Measurements from ENCODE around the gene ZNF207.
"Not testable (repeated sequence)": the region's sequence is repeated elsewhere in the genome, so short reads cannot be mapped to it uniquely, and the experiment has no call there.

ZNF207 gene

DNA sequence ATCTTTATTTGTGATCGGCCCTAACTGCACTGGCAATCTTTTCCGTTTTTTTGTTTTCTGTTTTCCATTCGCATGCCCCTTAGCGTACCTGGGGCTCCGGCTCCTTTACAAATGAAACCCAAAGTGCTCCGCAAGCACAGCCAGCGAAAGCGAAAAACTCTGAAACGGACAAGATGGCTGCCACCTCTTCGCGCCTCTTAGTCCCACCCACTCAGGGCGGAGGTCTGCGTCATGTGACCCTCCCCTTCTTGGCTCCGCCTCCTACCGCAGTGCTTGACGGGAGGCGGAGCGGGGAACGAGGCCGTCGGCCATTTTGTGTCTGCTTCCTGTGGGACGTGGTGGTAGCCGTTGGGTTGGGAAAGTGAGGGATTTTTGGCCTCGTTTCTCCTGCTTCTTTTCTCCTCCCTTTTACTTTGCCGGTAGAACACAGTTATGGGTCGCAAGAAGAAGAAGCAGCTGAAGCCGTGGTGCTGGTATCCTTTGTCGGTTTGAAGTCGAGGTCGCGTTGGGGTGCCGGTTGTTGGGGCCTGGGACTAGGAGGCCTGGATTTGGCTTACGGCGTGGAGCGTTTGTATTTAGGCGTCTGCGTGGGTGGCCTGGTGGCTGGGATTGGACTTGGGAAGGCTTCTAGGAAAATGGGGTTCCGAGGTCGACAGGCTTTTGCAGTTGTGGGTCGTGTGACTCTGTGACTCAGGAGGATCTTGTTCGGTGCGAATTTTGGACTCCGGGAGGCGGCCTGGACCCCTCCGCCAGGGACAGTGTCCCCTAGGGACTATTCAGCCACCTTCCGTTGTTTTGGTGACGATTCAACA lies at the start of gene ZNF207:
TSS of gene ZNF207 (plus strand) at position 304 of the 812 bp plus-strand sequence. CDS start at position 433, 129 bp downstream.
- peak; percentile 98 for DNase-seq

- peak; percentile 43 for DNase-seq
Measured at GRCh38 chr17:32302037-32302436, 47.9 kb upstream of the ZNF207 start.

GRCh38 chr17:32302860-32303649 lies 46.9 kb upstream of the ZNF207 start:
- peak; percentile 34 for DNase-seq

DNA sequence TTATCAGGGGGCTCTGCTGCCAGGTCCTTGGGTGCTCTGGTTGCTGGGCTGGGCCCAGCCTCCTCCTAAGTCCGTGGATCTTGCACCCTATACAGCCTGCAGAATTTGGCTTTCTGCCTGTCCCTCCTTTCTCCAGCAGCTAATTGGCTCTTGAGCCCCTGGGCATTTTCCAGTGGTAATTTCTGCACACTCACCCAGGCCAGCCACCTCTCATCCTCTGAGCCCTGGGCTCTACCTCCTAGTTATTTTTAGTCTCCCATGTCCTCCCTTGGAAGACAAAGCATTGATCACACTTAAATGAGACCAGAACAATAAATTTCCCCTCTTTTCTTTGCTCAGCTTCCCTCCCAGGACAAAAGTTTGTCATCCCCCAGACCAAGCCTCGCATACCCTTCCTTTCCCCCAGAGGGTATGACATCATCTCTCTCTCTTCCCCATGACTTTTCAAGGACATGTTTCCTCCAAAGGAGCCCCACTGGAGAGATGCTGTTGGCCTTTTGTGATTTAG lies 46.1 kb upstream of the ZNF207 start:
- DNase-seq = no peak

DNA sequence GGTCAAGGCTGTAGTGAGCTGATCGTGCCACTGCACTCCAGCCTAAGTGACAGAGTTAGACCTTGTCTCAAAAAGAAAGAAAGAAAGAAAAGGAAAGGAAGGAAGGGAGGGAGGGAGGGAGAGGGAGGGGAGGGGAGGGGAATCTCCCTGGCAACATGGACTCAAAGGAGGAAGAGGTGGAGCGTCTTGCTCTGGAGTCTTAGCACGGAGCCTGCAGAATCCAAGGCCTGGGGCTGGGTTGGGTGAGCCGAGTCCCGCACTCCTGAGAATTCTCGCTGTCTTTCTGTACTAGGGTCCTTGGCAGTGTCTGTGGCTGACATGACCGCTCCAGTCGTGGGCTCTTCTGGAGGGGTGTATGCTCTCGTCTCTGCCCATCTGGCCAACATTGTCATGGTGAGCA lies 44.9 kb upstream of the ZNF207 start:
- no peak for DNase-seq

DNA sequence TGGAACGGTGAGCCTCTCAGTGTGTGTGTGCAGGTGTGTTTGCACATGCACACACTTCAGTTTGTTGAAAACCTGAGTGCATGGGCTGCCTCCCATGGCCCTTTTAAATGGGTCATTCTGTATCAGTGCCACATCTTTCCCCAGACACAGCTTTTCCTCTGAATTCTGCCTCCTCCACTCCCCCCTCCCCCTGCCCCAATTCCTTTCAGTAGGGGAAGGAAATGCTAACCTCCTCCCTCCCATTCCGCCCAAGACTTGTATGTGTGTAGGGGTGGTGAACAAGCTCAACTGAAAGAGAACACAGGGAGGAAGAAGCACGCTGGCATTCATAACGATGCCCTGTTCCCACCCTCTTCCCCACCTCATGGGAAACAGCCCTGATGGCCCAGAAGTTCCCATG lies 42.3 kb upstream of the ZNF207 start:
- DNase-seq = peak; percentile 27

DNA sequence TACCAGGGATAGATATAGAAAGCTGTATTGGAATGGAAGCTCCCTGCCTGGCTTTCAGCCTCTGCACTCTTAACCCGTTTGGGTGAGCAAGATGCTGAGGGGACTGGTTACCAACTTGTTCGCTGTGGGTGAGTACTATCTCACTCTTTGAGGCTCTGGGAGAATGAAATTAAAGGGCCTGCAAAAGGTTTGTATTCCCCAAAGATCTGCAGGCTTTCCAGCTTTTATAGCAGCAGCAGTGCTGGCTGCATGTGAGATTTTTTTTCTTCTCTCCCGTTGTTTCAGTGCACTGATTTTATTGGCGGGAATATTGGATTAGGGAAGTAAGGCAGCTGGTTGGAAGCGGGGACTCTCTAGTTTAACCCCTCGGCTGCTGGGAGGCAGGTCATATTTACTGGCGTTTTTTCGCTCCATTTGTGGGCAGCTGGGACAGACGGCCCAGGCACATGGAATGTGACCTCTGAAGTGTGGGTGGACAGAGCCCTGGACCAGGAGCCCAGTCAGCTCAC lies 38.9 kb upstream of the ZNF207 start:
- DNase-seq = no peak

GRCh38 chr17:32314636-32315035 lies 35.3 kb upstream of the ZNF207 start:
- no peak for DNase-seq

DNA sequence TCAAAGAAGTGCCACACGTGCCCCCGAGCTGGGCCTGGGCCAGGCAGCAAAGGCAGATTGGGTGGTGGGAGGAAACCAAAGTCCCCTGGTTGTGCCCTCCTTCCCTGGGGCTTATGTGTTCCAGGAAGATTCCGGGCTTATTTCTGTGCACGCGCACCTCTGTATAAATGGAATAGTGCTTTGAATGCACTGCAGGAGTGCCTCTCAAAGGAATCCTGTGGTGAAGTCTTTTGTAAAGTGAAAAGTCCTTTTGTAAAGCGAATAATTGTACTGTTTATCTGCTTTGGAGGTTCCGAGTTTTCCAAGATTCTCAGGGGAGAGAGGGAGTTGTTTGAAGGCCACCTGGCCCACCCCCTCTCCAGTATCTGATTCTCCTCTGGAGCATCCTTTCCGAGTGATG lies 34.8 kb upstream of the ZNF207 start:
- DNase-seq = peak; percentile 63

DNA sequence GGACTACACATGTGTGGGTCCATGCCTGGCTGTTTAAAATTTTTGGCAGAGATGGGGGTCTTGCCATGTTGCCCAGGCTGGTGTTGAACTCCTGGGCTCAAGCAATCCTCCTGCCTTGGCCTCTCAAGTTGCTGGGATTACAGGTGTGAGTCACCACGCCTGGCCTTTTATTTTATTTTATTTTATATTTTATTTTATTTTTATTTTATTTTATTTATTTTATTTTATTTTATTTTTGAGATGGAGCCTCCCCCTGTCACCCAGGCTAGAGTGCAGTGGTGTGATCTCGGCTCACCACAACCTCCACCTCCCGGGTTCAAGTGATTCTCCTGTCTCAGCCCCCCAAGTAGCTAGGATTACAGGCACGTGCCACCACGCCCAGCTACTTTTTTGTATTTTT lies 33.3 kb upstream of the ZNF207 start:
- not testable (repeated sequence) for DNase-seq

GRCh38 chr17:32317353-32317752 lies 32.6 kb upstream of the ZNF207 start:
- no peak for DNase-seq

DNA sequence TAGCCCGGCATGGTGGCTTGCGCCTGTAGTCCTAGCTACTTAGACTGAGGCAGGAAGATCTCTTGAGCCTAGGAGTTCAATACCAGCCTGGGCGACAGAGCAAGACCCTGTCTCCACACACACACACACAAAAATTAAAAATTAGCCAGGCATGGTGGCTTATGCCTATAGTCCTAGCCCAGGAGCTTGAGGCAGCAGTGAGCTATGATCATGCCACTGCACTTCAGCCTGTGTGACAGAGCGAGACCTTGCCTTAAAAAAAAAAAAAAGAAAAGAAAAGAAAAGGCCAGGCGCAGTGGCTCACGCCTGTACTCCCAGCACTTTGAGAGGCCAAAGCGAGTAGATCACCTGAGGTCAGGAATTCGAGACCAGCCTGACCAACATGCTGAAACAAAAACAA lies 31.9 kb upstream of the ZNF207 start:
- DNase-seq = no peak

GRCh38 chr17:32319548-32319905 lies 30.4 kb upstream of the ZNF207 start:
- DNase-seq = peak; percentile 62

DNA sequence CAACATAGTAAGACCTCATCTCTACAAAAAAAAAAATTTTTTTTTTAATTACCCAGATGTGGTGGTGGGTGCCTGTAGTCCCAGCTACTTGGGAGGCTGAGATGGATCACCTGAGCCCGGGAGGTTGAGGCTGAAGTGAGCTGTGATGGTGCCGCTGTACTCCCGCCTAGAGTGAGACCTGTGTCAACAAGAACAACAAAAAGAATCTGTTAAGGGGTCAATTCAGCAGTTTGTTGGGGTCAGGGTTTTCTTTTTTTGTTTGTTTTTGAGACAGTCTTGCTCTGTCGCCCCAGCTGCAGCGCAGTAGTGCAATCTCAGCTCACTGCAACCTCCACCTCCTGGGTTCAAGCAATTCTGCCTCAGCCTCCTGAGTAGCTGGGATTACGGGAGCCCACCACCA lies 29.9 kb upstream of the ZNF207 start:
- DNase-seq = not testable (repeated sequence)

GRCh38 chr17:32320847-32321246 lies 29.1 kb upstream of the ZNF207 start:
- DNase-seq = no peak

- no peak for DNase-seq
Measured at GRCh38 chr17:32323046-32323445, 26.9 kb upstream of the ZNF207 start.

- no peak for DNase-seq
Measured at GRCh38 chr17:32323811-32324491, 26.0 kb upstream of the ZNF207 start.

- no peak for DNase-seq
Measured at GRCh38 chr17:32327911-32328310, 22.0 kb upstream of the ZNF207 start.

GRCh38 chr17:32330147-32330546 lies 19.8 kb upstream of the ZNF207 start:
- DNase-seq = no peak

DNA sequence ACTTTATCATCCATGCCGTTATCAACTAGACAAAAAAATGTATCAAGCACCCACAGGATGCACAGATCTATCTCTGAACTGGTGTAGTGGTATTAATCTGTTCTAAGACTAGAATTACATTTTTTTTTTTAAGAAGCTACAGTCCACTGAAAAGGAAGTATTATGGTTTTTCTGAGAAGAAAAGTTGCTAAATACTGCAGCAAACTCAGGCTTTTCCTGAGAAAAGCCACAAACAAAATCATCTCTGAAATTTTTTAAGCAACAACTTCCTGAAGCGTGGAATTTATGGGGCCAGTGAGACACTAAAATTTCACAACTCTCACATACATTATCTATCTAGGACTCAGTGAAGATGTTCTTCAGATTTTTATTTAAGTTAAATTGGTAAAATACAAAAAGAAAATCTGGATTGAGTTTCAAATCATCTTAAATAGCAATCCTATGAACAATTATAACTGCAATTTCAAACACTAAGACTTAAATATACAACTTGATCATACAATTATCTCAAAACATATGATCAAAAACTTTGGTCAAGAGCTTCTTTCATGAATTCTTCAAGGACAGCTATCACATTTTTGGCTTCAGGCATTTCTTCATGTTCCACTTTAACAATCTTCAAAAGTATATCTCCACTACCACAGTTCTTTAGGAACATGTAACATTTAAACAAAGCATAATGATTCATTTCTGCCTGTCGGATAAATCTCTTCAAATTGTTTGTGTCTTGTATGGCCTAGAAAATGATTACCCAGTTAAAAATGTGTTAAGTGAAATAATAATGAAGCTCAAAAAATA lies 18.5 kb upstream of the ZNF207 start:
- DNase-seq = no peak

DNA sequence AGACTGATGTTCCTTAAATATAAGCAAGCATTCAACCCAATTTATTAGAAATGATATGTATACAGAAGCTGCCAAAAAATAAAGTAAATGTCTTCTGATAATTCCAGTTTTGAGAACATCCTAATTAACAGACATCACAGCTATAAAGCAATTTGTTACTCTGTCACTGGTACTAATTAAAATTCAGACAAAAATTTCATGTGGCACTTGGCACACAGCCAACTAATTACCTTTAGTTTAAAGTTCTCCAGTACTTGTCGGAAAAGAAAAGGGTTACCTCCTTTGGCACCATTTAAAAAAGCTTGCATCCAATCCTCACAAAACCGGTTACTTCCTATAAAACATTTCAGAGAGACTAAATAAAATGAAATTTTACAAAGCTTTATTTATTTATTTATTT lies 16.8 kb upstream of the ZNF207 start:
- DNase-seq = no peak

DNA sequence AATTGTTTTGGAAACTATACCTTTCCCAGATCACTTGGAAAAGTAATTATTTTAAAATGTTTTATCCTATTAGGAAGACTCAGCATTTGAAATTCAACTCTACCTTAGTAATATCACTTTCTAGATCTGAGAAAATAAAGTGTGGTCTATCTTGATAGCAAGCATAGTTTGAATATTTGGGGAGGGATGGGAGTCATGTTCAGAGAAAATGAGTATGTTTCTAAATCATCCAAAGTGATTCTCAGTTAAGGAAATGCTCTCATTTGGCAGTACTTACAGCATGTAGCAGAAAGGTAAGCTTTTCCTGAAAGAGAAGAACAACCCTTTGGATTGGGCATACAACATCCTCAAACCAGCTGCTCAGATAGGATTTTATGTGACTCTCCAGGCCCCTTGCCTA lies 14.9 kb upstream of the ZNF207 start:
- no peak for DNase-seq
